ENCODE measurements around the gene XPNPEP2.

The XPNPEP2 gene

GRCh38 chrX:129738466-129739308 lies at the start of gene XPNPEP2:
XPNPEP2 (plus strand) TSS chrX:129738979; CDS start chrX:129739214, 235 bp downstream.
- H3K27ac ChIP-seq: no peak within 1 kb of the TSS
- no peaks in the 10 kb centered on the region for H3K36me3 ChIP-seq
- H3K9me3 ChIP-seq: no peaks in the 10 kb centered on the region
- H3K4me1 ChIP-seq: no peaks in the 10 kb centered on the region
- no peaks in the 10 kb centered on the region for H3K27me3 ChIP-seq
- H3K4me3 ChIP-seq: no peak within 1 kb of the TSS
- no peak for DNase-seq
- TF ChIP-seq CTCF (IDR thresholded peaks at IDR 0.05): no peak
- intact Hi-C loops (cut with DNase I; ENCODE audit: low total_unique reads): no loop called here

DNA sequence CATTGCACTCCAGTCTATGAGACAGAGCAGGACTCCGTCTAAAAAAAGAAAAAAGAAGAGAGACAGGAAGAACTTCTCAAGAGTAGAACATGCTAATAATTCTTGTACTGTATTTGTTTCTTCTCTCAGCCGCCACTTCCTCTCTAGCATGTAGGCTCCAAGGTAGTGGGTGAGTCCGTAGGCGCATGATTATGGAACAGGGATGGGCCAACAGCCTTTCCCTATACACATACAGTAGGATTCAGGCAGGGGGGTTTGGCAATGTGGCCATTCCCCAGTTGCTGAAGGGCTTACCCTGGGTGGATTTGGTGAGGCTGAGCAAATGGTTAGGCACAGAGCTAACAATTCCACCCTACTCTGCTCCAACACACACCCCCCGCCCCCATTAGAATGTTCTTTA lies 49.0 kb upstream of the XPNPEP2 start:
- no peak for TF ChIP-seq CTCF (IDR thresholded peaks at IDR 0.05)
- Histone ChIP-seq H3K27me3 (no peaks in the 10 kb centered on the region), H3K4me1 (no peaks in the 10 kb centered on the region), H3K27ac (no peak overlapping the region), H3K36me3 (no peaks in the 10 kb centered on the region), H3K4me3 (no peak overlapping the region), H3K9me3 (no peaks in the 10 kb centered on the region)
- intact Hi-C loops (cut with DNase I; ENCODE audit: low total_unique reads): no loop called here
- no peak for DNase-seq

DNA sequence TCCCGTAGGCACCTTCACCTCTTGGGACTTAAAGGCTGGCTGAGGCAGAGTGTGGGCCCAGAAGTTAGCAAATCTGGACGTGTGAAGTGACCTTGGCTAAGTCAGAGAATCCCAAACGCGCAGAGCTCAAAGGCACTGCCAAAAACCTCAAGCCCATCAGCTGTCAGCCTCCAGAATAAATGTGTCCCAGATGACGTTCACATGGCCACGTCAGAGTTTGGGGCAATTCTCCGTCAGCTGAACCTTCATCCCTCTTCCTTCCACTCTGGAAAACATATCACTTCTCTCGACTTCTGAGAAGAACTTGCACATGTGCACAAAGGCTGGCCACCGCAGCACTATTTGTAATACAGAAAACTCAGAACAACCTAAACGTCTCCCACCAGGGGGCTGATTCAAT lies 48.3 kb upstream of the XPNPEP2 start:
- H3K27ac ChIP-seq: no peak overlapping the region
- H3K36me3 ChIP-seq: no peaks in the 10 kb centered on the region
- H3K4me1 ChIP-seq: no peaks in the 10 kb centered on the region
- no peak for TF ChIP-seq CTCF (IDR thresholded peaks at IDR 0.05)
- intact Hi-C loops (cut with DNase I; ENCODE audit: low total_unique reads): no loop called here
- no peak overlapping the region for H3K4me3 ChIP-seq
- H3K27me3 ChIP-seq: no peaks in the 10 kb centered on the region
- peak in 1 of 2 donors; percentile 67 for DNase-seq
- no peaks in the 10 kb centered on the region for H3K9me3 ChIP-seq

DNA sequence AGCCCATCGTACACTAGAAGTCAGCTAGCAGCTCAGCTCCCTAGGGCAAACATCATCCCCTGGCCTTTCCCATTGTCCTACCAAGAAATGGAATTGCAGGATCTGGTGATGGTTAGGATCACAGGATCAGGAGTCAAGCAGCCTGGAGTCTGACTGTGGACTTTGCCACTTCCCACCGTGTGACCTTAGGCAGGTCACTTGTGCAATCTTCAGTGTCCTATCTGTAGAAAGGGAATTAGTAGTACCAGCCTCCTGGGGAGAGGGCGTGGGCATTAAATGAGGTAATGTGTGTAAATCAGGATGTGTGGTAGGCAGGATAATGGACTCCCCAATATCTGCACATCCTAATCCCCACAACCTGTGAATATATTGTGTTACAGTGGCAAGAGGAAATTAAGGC lies 45.4 kb upstream of the XPNPEP2 start:
- DNase-seq: no peak
- no peaks in the 10 kb centered on the region for H3K4me1 ChIP-seq
- no peak for TF ChIP-seq CTCF (IDR thresholded peaks at IDR 0.05)
- no peak overlapping the region for H3K4me3 ChIP-seq
- H3K36me3 ChIP-seq: no peaks in the 10 kb centered on the region
- no peaks in the 10 kb centered on the region for H3K27me3 ChIP-seq
- intact Hi-C loops (cut with DNase I; ENCODE audit: low total_unique reads): no loop called here
- H3K27ac ChIP-seq: no peak overlapping the region
- H3K9me3 ChIP-seq: no peaks in the 10 kb centered on the region

- Histone ChIP-seq H3K4me3 (no peak overlapping the region), H3K27me3 (no peaks in the 10 kb centered on the region), H3K9me3 (no peaks in the 10 kb centered on the region), H3K36me3 (no peaks in the 10 kb centered on the region), H3K4me1 (no peaks in the 10 kb centered on the region), H3K27ac (no peak overlapping the region)
- intact Hi-C loops (cut with DNase I; ENCODE audit: low total_unique reads): no loop called here
- no peak for TF ChIP-seq CTCF (IDR thresholded peaks at IDR 0.05)
- DNase-seq: no peak
Measured at GRCh38 chrX:129694805-129695204, 44.0 kb upstream of the XPNPEP2 start.

All from tibial artery (tissue), 4 donors.